CD4-positive, alpha-beta T cell (primary cell): ENCODE measurements around the gene ALG9. TPM values are rescaled to one million over a fixed set of nuclear protein-coding genes. Genes with fewer than 3 reads are reported as not detected.

Source experiments
- ATAC-seq: fragments of 200-7000 bp; cut with Tn5 transposase; one replicate; pipeline ENCODE4 v1.10.0; 2022; ENCODE audit warnings: mild to moderate bottlenecking; ENCODE audit not compliant: poor library complexity
- CTCF ChIA-PET: fragments of 350-600 bp; sonication (Branson Sonifier 250); formaldehyde crosslinking; loops from one replicate; lab custom pipeline; 2021; ENCODE audit warnings: antibody characterized with exemption, inconsistent platforms; lab: Charles Lee
- POLR2A ChIA-PET: fragments of 350-600 bp; sonication (Branson Sonifier 250); formaldehyde crosslinking; loops from one replicate; lab custom pipeline; 2021; ENCODE audit warnings: antibody characterized with exemption, inconsistent platforms; lab: Charles Lee
- DNase-seq, 14 experiments: peaks; one replicate each; pipeline ENCODE4 v3.0.0-alpha.2; 2013 to 2020; ENCODE audit warnings: mixed read lengths in 2 of 14
- H3K27ac ChIP-seq, 2 donors: one replicate each; pipeline versions ENCODE4 v1.5.1 to v1.7.0; 2013; ENCODE audit warnings: low read length in 2 of 2, low read depth in 1 of 2, mild to moderate bottlenecking in 1 of 2
- H3K27me3 ChIP-seq, 2 experiments: 1 replicate in 1 of 2; 2 replicates in 1 of 2; pipeline versions ENCODE4 v1.6.1 to v1.7.0; 2013; ENCODE audit warnings: low read length in 2 of 2, control low read depth in 1 of 2, mild to moderate bottlenecking in 1 of 2, moderate library complexity in 1 of 2; ENCODE audit not compliant: insufficient read depth in 2 of 2, control insufficient read depth in 1 of 2
- H3K36me3 ChIP-seq: one replicate; pipeline ENCODE4 v1.6.1; 2013; ENCODE audit warnings: low read length, control low read depth; ENCODE audit not compliant: insufficient read depth
- H3K4me1 ChIP-seq: one replicate; pipeline ENCODE4 v1.6.1; 2013; ENCODE audit warnings: low read length, control low read depth; ENCODE audit not compliant: insufficient read depth
- H3K4me3 ChIP-seq: one replicate; pipeline ENCODE4 v1.5.1; 2013; ENCODE audit warnings: mild to moderate bottlenecking, low read length, moderate library complexity
- H3K9me3 ChIP-seq, 2 experiments: 1 replicate in 1 of 2; 2 replicates in 1 of 2; pipeline versions ENCODE4 v1.6.1 to v1.7.0; 2013; ENCODE audit warnings: low read length in 2 of 2, mild to moderate bottlenecking in 2 of 2, control low read depth in 1 of 2, moderate library complexity in 1 of 2; ENCODE audit not compliant: control insufficient read depth in 1 of 2, insufficient read depth in 1 of 2
- H3K27ac Mint-ChIP-seq: one replicate; pipeline ENCODE4 v1.8.0; 2020; ENCODE audit warnings: mixed read lengths
- H3K27me3 Mint-ChIP-seq: one replicate; pipeline ENCODE4 v1.8.0; 2021; ENCODE audit warnings: mixed read lengths
- H3K36me3 Mint-ChIP-seq: one replicate; pipeline ENCODE4 v1.8.0; 2021; ENCODE audit warnings: low read depth, mixed read lengths
- H3K4me1 Mint-ChIP-seq: one replicate; pipeline ENCODE4 v1.8.0; 2021; ENCODE audit warnings: low read depth, mixed read lengths
- H3K4me3 Mint-ChIP-seq: one replicate; pipeline ENCODE4 v1.8.0; 2020; ENCODE audit warnings: mild to moderate bottlenecking, mixed read lengths
- H3K9me3 Mint-ChIP-seq: one replicate; pipeline ENCODE4 v1.8.0; 2020; ENCODE audit warnings: mixed read lengths
- intact Hi-C, 2 experiments: fragments of 100-400 bp; cut with DNase I in 1 of 2; cut with micrococcal nuclease in 1 of 2; formaldehyde crosslinking; loops; one replicate each; pipeline versions ENCODE4 v1.15.1 to v1.9.0; 2023 to 2025; cut with DNase I, micrococcal nuclease
- total RNA-seq, 174 experiments: library from RNA in 2 of 174; stranded (reverse) in 2 of 174; gene quantifications; one replicate each; pipeline ENCODE4 v1.2.3 and lab custom pipeline; 2021 to 2026
- TF ChIP-seq, protein P1 (sequence below): fragments of 200-600 bp; IDR thresholded peaks from one replicate; pipeline ENCODE4 v1.8.0; 2022; ENCODE audit warnings: antibody characterized with exemption, mild to moderate bottlenecking

ALG9 gene
- total RNA-seq, 2 experiments from 2014 or later, result 31.1 to 33.4 TPM

GRCh38 chr11:111808834-111809233, 62.5 kb downstream of the ALG9 start:
- H3K4me3 ChIP-seq, result no peak overlapping the region
- no peaks in the 10 kb centered on the region for H3K4me1 Mint-ChIP-seq
- TF ChIP-seq, protein P1, sequence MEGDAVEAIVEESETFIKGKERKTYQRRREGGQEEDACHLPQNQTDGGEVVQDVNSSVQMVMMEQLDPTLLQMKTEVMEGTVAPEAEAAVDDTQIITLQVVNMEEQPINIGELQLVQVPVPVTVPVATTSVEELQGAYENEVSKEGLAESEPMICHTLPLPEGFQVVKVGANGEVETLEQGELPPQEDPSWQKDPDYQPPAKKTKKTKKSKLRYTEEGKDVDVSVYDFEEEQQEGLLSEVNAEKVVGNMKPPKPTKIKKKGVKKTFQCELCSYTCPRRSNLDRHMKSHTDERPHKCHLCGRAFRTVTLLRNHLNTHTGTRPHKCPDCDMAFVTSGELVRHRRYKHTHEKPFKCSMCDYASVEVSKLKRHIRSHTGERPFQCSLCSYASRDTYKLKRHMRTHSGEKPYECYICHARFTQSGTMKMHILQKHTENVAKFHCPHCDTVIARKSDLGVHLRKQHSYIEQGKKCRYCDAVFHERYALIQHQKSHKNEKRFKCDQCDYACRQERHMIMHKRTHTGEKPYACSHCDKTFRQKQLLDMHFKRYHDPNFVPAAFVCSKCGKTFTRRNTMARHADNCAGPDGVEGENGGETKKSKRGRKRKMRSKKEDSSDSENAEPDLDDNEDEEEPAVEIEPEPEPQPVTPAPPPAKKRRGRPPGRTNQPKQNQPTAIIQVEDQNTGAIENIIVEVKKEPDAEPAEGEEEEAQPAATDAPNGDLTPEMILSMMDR, result no peak
- no peak overlapping the region for H3K4me3 Mint-ChIP-seq
- H3K36me3 ChIP-seq, result peaks cover 44% of the 10 kb centered on the region
- no peaks in the 10 kb centered on the region for H3K4me1 ChIP-seq
- H3K9me3 Mint-ChIP-seq, result no peaks in the 10 kb centered on the region
- H3K27ac Mint-ChIP-seq, result no peak overlapping the region
- intact Hi-C loops, result no loop called here
- no peak for ATAC-seq
- H3K27me3 ChIP-seq, result no peaks in the 10 kb centered on the region
- H3K9me3 ChIP-seq, result no peaks in the 10 kb centered on the region
- H3K27ac ChIP-seq, result no peak overlapping the region
- H3K27me3 Mint-ChIP-seq, result no peaks in the 10 kb centered on the region
- CTCF ChIA-PET, result no interaction called here
- POLR2A ChIA-PET, result interaction anchor here (0.9 kb wide), 1 partner anchor 24 kb away, joined by 3 read pairs; no protein-coding TSS in a partner anchor
- peaks cover 65% of the 10 kb centered on the region for H3K36me3 Mint-ChIP-seq
- DNase-seq, result no peak

DNA sequence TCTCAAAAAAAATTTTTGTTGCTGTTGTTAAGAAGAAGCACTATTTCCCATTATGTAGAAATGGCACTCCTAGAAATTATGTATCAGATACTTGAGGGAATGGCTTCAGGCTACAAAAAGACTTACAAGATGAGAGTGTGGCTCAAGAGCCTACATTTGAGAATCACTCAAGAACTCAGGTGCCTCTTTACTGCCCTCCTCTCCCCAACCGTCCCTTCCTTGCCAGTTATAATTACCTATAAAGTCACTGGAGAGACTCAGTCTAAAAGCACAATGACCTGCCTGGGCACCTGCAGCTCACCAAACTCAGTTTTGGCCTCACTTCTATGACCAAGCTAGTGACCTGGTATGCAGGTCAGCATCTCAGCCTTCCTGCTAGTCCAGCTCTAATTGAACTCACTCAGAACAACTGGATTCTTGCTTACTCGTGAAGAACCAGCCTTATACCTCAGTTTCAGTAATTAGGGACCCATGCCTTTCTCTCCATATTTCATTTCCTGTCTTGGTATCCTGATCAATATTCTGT, 63.3 kb downstream of the ALG9 start:
- Histone ChIP-seq H3K9me3 (no peaks in the 10 kb centered on the region), H3K27ac (no peak overlapping the region), H3K4me3 (no peak overlapping the region), H3K36me3 (peaks cover 45% of the 10 kb centered on the region), H3K27me3 (no peaks in the 10 kb centered on the region), H3K4me1 (no peaks in the 10 kb centered on the region)
- DNase-seq (no peak), ATAC-seq (no peak)
- Mint-ChIP-seq H3K27me3 (no peaks in the 10 kb centered on the region), H3K4me3 (no peak overlapping the region), H3K36me3 (peaks cover 70% of the 10 kb centered on the region), H3K27ac (no peak overlapping the region), H3K4me1 (no peaks in the 10 kb centered on the region), H3K9me3 (no peaks in the 10 kb centered on the region)
- intact Hi-C loops, result no loop called here
- CTCF ChIA-PET, result no interaction called here
- POLR2A ChIA-PET, result no interaction called here
- TF ChIP-seq, protein P1, result no peak

- H3K27ac ChIP-seq, result no peak overlapping the region
- no peak overlapping the region for H3K4me3 Mint-ChIP-seq
- ChIA-PET POLR2A (no interaction called here), CTCF (no interaction called here)
- TF ChIP-seq, protein P1, result no peak
- H3K4me1 ChIP-seq, result no peaks in the 10 kb centered on the region
- H3K9me3 Mint-ChIP-seq, result no peaks in the 10 kb centered on the region
- no peaks in the 10 kb centered on the region for H3K9me3 ChIP-seq
- H3K4me1 Mint-ChIP-seq, result no peaks in the 10 kb centered on the region
- intact Hi-C loops, result no loop called here
- H3K36me3 ChIP-seq, result peaks cover 44% of the 10 kb centered on the region
- no peak for DNase-seq
- ATAC-seq, result no peak
- no peaks in the 10 kb centered on the region for H3K27me3 ChIP-seq
- H3K4me3 ChIP-seq, result no peak overlapping the region
- no peak overlapping the region for H3K27ac Mint-ChIP-seq
- no peaks in the 10 kb centered on the region for H3K27me3 Mint-ChIP-seq
- peaks cover 76% of the 10 kb centered on the region for H3K36me3 Mint-ChIP-seq
These were observed 64.3 kb downstream of the ALG9 start for GRCh38 chr11:111807076-111807475.
